Neural cell (in vitro differentiated cells): ENCODE measurements around the gene HEXIM2.

Source experiments
- CTCF ChIP-seq: fragments of 450-650 bp; IDR thresholded peaks from 2 replicates; pipeline ENCODE4 v1.5.1; 2014; ENCODE audit warnings: antibody characterized with exemption, mild to moderate bottlenecking, moderate library complexity; ENCODE audit not compliant: poor library complexity, severe bottlenecking
- EP300 ChIP-seq: fragments of 450-650 bp; conservative IDR thresholded peaks from 2 replicates; pipeline ENCODE4 v1.6.1; 2014; ENCODE audit warnings: antibody characterized with exemption, mild to moderate bottlenecking, moderate library complexity; ENCODE audit not compliant: poor library complexity, severe bottlenecking
- EZH2 ChIP-seq: fragments of 200-600, 300-800 bp; shearing (Covaris generic), sonication (generic); IDR thresholded peaks from 2 replicates; pipeline ENCODE4 v1.6.1; 2014; ENCODE audit warnings: antibody characterized with exemption, low read length, borderline replicate concordance, mild to moderate bottlenecking; ENCODE audit not compliant: insufficient read depth, poor library complexity, severe bottlenecking
- MXI1 ChIP-seq: fragments of 450-650 bp; conservative IDR thresholded peaks from 2 replicates; pipeline ENCODE4 v1.6.1; 2014; ENCODE audit warnings: antibody characterized with exemption, mild to moderate bottlenecking; ENCODE audit not compliant: poor library complexity, severe bottlenecking
- POLR2AphosphoS5 ChIP-seq: IDR thresholded peaks from 2 replicates; pipeline ENCODE4 v1.6.1; 2012
- RAD21 ChIP-seq: fragments of 450-650 bp; conservative IDR thresholded peaks from 2 replicates; pipeline ENCODE4 v1.6.1; 2014; ENCODE audit warnings: antibody characterized with exemption, mild to moderate bottlenecking, moderate library complexity
- REST ChIP-seq: IDR thresholded peaks from 2 replicates; pipeline ENCODE4 v1.6.1; 2012; ENCODE audit warnings: borderline replicate concordance
- TAF1 ChIP-seq: IDR thresholded peaks from 2 replicates; pipeline ENCODE4 v1.6.1; 2012; ENCODE audit warnings: low read depth

- TF ChIP-seq CTCF (no peak), REST (no peak), POLR2AphosphoS5 (no peak), EZH2 (no peak), MXI1 (no peak), EP300 (no peak), RAD21 (no peak), TAF1 (no peak)
These were observed 22.5 kb downstream of the HEXIM2 start for GRCh38 chr17:45184144-45184543.
